GM12878 (cell line): ENCODE data around the gene ACD. TPM values are rescaled to one million over a fixed set of nuclear protein-coding genes. Genes with fewer than 3 reads are reported as not detected.

ENCODE experiments used
- CBFB ChIP-seq: IDR thresholded peaks from 2 replicates; pipeline ENCODE4 v1.6.1; 2016; ENCODE audit warnings: antibody characterized with exemption, low read depth
- MAX ChIP-seq: IDR thresholded peaks from 2 replicates; pipeline ENCODE4 v1.6.1; 2012; ENCODE audit warnings: low read depth, low read length, improper control_type of control experiment
- PML ChIP-seq: IDR thresholded peaks from 2 replicates; pipeline ENCODE4 v1.6.1; 2012; ENCODE audit warnings: low read length, inconsistent platforms
- SP1 ChIP-seq: IDR thresholded peaks from one replicate; pipeline ENCODE4 v1.6.1; 2011; ENCODE audit warnings: low read depth, low read length
- ZBTB33 ChIP-seq: fragments of 450-650 bp; IDR thresholded peaks from 2 replicates; pipeline ENCODE4 v1.6.1; 2017; ENCODE audit warnings: mild to moderate bottlenecking
- ZNF24 ChIP-seq: fragments of 450-650 bp; IDR thresholded peaks from 2 replicates; pipeline ENCODE4 v1.6.1; 2017; ENCODE audit warnings: antibody characterized with exemption, mild to moderate bottlenecking
- polyA plus RNA-seq, 11 experiments: library from polyadenylated mRNA; depleted of rRNA in 4 of 11; unstranded in 6 of 11; stranded (reverse) in 5 of 11; fragments of >200 nt; fragmentation: Nextera tagmentation in 4 of 11; fragmentation: Illumina TruSeq in 1 of 11; extraction: Ambion mirVana in 4 of 11; extraction: Trizol in 1 of 11; gene quantifications; 1 replicate in 1 of 11; 2 replicates in 10 of 11; pipeline versions ENCODE4 v1.2.1 to v1.2.3, GENCODE V29; 2011 to 2016; ENCODE audit warnings: inconsistent platforms in 2 of 11, missing spikeins in 2 of 11, low read depth in 1 of 11
- total RNA-seq, 4 experiments: library from RNA; depleted of rRNA in 3 of 4; stranded (reverse); fragments of >200 nt in 3 of 4; fragmentation: Illumina TruSeq in 1 of 4; extraction: Trizol in 1 of 4; gene quantifications; 2 replicates each; pipeline versions ENCODE4 v1.2.1 to v1.2.3, GENCODE V29; 2013 to 2021
- TF ChIP-seq, protein P1 (sequence below): fragments of 450-650 bp; IDR thresholded peaks from 2 replicates; pipeline ENCODE4 v1.6.1; 2017; ENCODE audit warnings: mild to moderate bottlenecking, moderate library complexity
- TF ChIP-seq, protein P2 (sequence below): fragments of 450-650 bp; IDR thresholded peaks from 2 replicates; pipeline ENCODE4 v1.6.1; 2017; ENCODE audit warnings: borderline replicate concordance

The ACD gene
- total and polyA plus RNA-seq, 10 of the 15 experiments (the other 5 are each of a cell fraction or from before 2014, with no cell fraction given), result 2.9 to 46.7 (median 23.9) TPM

DNA sequence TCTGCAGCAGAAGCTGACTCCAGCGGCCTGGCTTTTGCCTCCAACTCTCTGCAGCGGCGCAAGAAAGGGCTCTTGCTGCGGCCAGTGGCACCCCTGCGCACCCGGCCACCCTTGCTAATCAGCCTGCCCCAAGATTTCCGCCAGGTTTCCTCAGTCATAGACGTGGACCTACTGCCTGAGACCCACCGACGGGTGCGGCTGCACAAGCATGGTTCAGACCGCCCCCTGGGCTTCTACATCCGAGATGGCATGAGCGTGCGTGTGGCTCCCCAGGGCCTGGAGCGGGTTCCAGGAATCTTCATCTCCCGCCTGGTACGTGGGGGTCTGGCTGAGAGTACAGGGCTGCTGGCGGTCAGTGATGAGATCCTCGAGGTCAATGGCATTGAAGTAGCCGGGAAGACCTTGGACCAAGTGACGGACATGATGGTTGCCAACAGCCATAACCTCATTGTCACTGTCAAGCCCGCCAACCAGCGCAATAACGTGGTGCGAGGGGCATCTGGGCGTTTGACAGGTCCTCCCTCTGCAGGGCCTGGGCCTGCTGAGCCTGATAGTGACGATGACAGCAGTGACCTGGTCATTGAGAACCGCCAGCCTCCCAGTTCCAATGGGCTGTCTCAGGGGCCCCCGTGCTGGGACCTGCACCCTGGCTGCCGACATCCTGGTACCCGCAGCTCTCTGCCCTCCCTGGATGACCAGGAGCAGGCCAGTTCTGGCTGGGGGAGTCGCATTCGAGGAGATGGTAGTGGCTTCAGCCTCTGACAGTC lies 2.0 kb upstream of the ACD start (continued):
- TF ChIP-seq, protein P1, sequence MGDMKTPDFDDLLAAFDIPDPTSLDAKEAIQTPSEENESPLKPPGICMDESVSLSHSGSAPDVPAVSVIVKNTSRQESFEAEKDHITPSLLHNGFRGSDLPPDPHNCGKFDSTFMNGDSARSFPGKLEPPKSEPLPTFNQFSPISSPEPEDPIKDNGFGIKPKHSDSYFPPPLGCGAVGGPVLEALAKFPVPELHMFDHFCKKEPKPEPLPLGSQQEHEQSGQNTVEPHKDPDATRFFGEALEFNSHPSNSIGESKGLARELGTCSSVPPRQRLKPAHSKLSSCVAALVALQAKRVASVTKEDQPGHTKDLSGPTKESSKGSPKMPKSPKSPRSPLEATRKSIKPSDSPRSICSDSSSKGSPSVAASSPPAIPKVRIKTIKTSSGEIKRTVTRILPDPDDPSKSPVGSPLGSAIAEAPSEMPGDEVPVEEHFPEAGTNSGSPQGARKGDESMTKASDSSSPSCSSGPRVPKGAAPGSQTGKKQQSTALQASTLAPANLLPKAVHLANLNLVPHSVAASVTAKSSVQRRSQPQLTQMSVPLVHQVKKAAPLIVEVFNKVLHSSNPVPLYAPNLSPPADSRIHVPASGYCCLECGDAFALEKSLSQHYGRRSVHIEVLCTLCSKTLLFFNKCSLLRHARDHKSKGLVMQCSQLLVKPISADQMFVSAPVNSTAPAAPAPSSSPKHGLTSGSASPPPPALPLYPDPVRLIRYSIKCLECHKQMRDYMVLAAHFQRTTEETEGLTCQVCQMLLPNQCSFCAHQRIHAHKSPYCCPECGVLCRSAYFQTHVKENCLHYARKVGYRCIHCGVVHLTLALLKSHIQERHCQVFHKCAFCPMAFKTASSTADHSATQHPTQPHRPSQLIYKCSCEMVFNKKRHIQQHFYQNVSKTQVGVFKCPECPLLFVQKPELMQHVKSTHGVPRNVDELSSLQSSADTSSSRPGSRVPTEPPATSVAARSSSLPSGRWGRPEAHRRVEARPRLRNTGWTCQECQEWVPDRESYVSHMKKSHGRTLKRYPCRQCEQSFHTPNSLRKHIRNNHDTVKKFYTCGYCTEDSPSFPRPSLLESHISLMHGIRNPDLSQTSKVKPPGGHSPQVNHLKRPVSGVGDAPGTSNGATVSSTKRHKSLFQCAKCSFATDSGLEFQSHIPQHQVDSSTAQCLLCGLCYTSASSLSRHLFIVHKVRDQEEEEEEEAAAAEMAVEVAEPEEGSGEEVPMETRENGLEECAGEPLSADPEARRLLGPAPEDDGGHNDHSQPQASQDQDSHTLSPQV, result no peak
- TF ChIP-seq ZBTB33 (no peak), MAX (no peak), PML (no peak), CBFB (no peak), SP1 (no peak), ZNF24 (no peak)
- TF ChIP-seq, protein P2, sequence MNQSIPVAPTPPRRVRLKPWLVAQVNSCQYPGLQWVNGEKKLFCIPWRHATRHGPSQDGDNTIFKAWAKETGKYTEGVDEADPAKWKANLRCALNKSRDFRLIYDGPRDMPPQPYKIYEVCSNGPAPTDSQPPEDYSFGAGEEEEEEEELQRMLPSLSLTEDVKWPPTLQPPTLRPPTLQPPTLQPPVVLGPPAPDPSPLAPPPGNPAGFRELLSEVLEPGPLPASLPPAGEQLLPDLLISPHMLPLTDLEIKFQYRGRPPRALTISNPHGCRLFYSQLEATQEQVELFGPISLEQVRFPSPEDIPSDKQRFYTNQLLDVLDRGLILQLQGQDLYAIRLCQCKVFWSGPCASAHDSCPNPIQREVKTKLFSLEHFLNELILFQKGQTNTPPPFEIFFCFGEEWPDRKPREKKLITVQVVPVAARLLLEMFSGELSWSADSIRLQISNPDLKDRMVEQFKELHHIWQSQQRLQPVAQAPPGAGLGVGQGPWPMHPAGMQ, result no peak
